HS-27A (cell line): ENCODE results near the gene AKAP7.
"Not testable (repeated sequence)": the region's sequence is repeated elsewhere in the genome, so short reads cannot be mapped to it uniquely, and the experiment has no call there.

Source experiments
- DNase-seq: peaks from one replicate; pipeline ENCODE4 v3.0.0-alpha.2; 2012; ENCODE audit warnings: low read depth, missing footprints

Gene AKAP7

GRCh38 chr6:131295081-131295480 is 159.8 kb downstream of the AKAP7 start:
- no peak for DNase-seq

GRCh38 chr6:131300826-131301225 is 165.6 kb downstream of the AKAP7 start:
- not testable (repeated sequence) for DNase-seq

- DNase-seq = no peak
Measured at GRCh38 chr6:131303338-131303930, 168.2 kb downstream of the AKAP7 start.

GRCh38 chr6:131305037-131305850 is 170.0 kb downstream of the AKAP7 start:
- DNase-seq = no peak

- DNase-seq = no peak
Measured at GRCh38 chr6:131309437-131309836, 174.2 kb downstream of the AKAP7 start.

- no peak for DNase-seq
Measured at GRCh38 chr6:131314838-131315237, 179.6 kb downstream of the AKAP7 start.

- DNase-seq = no peak
Measured at GRCh38 chr6:131316654-131317053, 181.4 kb downstream of the AKAP7 start.

GRCh38 chr6:131317516-131317915 is 182.2 kb downstream of the AKAP7 start:
- no peak for DNase-seq

GRCh38 chr6:131321589-131321988 is 186.3 kb downstream of the AKAP7 start:
- DNase-seq = no peak

- no peak for DNase-seq
Measured at GRCh38 chr6:131322125-131322524, 186.9 kb downstream of the AKAP7 start.

GRCh38 chr6:131325669-131326068 is 190.4 kb downstream of the AKAP7 start:
- DNase-seq = not testable (repeated sequence)

GRCh38 chr6:131328727-131329126 is 193.5 kb downstream of the AKAP7 start:
- DNase-seq = not testable (repeated sequence)

- DNase-seq = no peak
Measured at GRCh38 chr6:131331151-131331550, 195.9 kb downstream of the AKAP7 start.

GRCh38 chr6:131331873-131332781 is 196.9 kb downstream of the AKAP7 start:
- no peak for DNase-seq
